Stimulated activated CD8-positive, alpha-beta memory T cell treated with anti-CD3 and anti-CD28 coated beads, Interleukin-7, amount 100 ng/mL, for 48 hours (primary cell): Measurements from ENCODE around the gene ARIH2.

Source experiments
- DNase-seq, 2 donors: peaks; one replicate each; pipeline ENCODE4 v3.0.0-alpha.2; 2020; ENCODE audit warnings: low read depth in 1 of 2; ENCODE audit errors: extremely low read depth in 1 of 2

ARIH2 gene

DNA sequence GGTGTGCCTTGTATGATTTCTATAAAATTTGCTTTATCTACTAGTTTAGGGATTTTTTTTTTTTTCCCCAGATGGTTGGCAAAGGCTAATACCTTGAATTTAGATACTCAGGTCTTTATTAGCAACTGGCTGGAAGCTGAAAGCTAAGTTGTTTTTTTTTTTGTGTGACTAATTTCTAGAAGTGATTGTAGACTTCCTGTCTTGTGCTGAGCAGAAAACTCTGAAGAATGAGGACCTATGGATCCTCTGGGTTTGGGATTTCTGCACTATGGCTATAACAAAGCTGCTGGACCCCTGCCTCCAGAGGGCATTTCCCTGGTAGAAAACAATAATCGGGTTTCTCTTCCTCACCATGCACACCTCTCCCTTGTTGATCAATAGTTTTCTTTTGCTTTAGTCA is 10.0 kb downstream of the ARIH2 start:
- no peak for DNase-seq

DNA sequence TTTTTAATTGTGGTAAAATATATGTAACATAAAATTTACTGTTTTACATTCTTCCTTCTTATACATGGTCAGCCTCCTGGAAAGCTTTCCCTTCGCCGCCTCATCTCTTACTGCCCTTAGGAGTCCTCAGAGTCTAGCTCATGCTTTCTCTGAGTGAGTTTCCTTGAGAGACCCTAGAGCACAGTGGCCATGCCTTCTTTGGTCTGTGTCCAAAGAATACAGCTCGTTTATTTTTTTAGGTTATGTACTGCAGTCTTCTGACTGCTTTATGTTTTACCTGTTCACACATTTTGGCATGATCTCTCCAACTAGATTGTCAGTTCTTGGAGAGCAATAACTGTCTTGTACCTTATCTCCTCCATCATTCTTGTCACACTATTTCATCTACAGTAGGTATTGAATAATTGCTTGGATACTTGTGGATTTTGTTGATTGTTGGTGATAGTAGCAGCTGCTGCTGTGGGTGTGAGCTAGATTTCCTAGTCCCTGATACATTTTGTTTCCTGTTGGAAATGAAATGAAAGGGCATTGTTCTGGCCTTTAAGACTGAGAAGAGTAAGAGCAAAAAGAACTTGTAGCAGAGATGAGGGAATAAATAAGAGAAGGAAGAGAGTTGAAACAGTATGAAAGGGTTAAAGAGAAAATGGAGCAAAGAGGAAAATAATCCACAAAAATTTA is 10.9 kb downstream of the ARIH2 start:
- no peak for DNase-seq

DNA sequence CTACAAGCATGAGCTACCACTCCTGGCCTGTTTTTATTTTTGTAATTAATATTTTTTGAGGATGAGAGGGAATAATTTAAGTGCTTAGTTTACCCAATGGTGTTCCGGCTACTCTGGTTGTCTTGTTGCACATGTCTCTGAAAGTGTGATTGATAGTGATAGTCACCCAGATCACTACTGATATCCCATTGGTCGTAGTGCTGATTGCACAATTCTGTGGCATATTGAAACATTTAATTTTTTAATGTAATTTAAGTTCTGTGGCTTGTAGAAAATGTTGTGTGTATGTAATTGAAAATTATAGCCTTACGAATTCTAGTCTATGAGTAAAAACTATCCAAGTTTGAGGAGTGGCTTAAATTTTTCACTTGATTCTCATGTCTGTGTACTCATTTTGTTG is 11.9 kb downstream of the ARIH2 start:
- DNase-seq = no peak

DNA sequence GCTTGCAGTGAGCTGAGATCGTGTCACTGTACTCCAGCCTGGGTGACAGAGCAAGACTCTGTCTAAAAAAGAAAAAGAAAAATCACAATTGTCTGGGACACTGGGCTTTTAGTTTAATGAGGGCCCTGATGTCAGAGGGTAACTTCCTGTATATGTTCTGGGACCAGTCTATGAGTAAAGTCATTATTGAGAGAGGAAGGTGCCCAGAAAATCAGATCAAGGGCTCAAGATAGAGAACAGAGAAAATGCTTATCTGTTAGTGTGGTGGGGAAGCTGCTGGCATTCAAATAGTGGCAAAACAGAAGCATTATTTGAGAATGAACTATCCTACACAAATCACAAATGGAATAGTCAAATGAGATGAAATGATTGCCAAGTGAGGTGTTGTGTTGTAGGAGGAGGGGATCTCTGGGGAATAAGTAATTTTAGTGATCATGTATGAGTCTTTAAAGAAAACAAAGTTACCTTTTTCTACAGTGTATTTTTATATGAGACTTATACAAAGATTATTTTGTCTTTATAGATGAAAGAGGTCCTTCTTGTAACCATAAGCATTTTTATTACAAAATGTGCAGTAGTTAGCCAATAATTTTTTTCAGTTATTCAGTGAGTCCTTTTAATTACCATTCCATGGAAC is 13.4 kb downstream of the ARIH2 start:
- DNase-seq = no peak

DNA sequence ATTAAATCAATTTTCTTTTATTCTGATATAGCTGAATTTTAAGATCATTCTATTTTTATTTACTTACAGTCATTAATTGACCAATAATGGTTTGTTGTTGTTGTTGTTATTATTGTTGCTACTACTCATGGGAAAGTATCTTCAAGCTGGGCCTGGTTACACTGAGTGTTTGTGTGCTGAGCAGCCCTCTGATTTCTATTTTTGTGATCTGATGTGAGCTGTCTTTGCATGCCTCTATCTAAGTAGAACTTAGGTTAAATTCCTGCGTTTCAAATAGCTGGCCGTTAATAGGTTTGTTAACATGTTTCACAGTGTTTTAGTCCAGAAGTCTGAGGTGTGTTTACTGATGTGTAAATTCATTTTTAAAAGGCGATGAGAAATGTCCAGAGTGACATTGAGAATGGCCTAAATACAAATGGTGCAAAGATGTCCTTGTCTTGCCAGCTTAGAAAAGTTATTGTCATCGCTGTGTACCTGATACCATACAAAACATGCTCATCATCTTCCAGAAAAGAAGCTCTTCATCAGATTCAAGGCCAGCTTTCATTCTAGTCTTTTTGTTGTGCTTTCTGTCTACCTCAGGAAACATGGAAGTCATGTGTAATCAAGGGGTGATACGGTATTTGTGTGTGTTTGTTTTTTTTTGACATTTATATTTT is 15.8 kb downstream of the ARIH2 start:
- DNase-seq = no peak

DNA sequence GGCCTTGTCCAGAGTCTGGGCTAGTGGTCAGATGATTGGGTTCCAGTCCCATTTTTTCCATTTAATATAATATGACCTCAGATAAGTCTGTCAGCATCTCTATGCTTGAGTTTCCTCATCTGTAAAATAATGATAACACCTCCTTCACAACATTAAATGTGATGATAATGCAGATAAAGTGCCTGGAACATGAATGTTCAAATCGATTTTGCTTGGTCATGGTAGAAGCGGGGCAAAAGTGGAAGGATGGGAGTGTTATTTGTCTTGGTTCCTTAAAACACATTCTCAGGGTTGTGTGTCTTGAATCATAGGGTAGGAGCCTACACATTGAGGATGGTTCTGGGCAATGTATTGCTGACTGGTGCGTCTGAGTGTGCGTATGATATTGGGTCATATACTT is 16.9 kb downstream of the ARIH2 start:
- no peak for DNase-seq

DNA sequence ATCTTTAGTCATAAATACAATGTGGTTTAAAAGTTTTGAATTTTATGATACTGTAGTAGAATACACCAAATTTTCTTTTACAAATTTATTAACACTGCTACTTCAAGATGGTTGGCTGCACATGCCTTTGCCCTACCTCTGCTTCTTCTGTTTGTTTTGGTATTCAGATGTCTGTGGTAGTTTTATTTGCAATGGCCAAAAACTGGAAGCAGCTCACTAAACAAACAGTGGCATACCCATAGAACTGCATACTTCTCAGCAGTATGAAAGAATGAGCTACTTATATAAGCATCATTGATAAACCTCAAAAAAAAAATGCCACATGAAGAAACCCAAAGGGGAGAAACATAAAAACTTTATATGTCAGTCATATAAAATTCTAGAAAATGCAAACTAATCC is 19.5 kb downstream of the ARIH2 start:
- DNase-seq = no peak

DNA sequence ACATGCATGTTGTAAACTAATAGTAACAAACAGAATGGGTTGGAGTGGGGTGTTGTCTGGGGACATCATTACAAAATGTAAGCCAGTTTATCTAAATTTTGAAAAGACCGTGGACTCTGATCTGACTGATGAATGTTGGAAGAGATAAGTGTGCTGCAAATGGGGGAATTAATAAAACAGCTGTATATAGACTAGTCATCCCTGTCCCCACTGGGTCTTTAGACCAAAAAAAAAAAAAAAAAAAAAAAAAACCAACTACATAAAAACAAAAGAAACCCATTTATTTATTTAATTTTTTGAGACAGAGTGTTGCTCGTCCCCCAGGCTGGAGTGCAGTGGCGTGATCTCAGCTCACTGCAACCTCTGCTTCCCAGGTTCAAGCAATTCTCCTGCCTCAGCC is 20.0 kb downstream of the ARIH2 start:
- no peak for DNase-seq

DNA sequence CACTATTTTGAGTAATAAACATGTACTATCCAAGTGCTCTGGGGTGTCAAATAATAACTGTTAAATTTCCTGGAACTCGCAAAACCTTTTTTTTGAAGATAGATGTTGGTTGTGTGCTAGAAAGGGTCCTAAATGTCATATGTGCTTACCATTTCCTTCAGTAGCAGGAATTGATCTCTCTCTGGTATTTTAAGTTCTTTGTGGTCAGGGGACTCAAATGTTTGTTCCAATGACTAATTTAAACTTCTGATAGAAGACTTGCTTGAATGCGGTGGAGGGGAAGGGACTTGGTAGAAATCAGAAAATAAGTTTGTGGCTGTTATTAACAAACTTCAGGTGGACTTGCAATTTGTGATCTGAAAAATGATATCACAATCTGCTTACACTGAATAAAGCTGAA is 26.8 kb downstream of the ARIH2 start:
- no peak for DNase-seq

DNA sequence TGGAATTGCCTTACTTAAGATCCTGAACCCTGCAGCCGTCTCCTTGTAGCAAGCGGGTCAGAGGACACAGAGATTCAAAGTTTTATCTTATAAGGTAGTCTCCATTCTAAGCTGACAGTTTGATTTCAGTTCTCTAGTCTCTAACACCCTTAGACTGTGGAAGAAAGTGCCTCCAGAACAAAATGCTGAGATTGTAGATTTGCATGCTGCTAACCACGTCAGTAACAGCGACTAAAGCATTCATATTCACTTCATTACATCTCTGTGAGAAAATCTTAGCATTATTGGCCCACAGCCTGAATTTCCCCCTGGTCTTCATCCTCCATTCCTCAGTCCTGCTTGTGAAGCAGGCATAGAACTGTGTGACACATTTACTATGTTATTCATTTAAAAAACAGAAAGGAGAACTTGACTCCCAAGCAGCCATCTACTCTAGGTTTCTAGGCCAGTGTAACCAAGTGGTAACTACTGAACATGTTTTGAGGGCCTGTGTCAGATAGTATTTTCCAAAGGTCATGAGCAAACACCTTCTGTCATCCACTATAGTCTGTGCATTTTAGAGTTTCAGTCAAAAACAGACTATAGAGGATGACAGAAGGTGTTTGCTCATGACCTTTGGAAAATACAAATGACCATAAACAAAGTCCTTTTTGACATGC is 27.4 kb downstream of the ARIH2 start:
- DNase-seq = no peak

DNA sequence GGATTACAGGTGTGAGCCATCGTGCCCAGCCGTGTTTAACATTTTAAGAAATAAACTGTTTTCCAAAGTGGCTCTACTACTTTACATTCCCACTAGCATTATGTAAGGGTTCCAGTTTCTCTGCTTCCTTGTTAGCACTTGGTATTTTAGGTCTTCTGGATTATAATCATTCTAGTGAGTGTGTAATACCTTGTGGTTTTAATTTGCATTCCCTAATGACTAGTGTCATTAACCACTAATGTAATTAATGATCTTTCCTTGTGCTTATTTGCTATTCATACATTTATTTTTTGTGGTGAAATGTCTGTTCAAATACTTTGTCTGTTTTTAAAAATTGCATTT is 30.7 kb downstream of the ARIH2 start:
- no peak for DNase-seq

DNA sequence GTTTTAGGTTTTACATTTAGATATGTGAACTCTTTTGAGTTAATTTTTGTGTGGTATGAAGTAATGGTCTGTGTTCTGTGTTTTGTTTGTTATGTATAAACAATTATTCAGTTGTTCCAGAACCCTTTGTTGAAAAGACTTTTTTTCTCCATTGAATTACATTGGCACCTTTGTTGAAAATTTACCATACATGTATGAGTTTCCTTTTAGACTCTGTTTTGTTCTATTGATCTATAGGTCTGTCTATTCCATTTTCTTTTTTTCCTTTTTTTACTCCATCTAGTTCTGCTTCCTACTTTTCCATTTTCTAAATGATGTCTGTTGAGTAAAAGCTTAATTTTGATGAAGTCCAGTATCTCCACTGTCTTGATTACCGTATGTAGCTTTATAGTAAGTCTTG is 31.4 kb downstream of the ARIH2 start:
- no peak for DNase-seq

DNA sequence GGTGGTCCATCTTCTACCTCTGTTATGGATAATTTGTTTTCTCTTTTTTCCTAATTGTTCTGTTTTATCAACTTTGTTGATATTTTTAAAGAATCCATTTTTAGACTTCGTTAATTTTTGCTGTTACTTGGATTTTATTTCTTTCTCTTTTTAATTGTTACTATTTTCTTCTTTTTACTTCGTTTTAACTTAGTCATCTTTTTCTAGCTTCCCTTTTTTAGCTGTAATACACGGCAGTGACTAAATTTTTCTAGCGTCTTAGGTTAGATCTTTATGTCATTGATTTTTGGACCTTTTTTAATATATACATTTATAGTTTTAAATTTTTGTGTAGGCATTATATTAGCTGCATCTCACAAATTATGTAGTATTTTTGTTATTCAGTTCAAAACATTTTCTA is 33.1 kb downstream of the ARIH2 start:
- no peak for DNase-seq

DNA sequence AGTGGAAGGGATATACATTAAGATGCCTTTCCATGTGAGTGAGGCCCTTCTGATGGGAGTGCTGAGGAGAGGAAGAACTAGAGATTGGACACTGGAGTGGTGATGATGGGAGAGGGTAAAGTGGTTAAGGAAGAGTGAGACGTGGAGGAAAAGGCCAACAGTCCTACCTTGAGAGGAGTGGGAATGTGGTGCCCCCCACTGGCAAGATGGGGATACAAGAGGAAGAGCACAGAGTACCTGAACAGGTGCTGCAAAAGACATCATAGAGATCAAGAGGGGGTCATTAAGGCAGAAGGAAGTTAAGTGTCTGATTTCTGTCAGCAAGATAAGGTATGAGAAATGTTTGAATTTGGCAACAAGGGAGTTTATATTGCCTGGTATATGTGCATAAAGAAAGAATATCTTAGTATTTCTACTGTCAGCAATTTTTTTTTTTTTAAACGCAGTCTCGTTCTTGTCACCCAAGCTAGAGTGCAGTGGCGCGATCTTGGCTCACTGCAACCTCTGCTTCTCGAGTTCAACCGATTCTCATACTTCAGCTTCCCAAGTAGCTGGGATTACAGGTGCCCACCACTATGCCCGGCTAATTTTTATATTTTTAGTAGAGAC is 34.0 kb downstream of the ARIH2 start:
- DNase-seq = no peak

DNA sequence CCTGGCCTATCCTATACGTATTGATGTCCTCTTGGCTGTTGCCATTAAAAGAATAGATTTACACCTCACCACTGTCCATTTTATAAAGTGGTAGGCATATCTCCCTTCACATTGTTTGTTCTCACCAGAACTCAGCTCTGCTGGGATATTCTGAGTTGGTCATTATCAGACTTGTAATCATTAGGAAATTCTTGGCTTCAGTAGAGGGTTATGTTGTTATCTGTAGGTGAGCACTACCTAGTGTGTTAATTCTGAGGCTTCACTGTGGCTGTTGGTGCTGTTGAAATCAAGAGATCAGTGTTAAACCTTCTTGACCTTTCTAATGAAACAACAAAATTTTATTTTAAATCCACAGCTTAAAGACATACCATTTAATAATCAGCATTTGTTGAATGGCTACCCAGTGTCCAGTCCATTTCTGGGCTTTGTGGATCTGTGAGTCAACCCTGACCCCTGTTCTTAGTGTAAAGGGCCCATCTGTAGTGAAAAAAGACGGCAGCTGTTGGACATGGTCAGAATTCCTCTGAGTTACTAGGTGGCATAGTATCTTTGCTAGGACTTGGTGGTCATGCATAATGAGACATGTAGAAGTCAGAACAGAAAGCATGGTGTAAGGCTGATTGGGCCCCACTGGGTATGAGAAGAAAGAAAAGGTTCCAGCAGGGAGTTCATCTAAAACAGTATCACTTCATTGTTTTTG is 38.5 kb downstream of the ARIH2 start:
- no peak for DNase-seq

DNA sequence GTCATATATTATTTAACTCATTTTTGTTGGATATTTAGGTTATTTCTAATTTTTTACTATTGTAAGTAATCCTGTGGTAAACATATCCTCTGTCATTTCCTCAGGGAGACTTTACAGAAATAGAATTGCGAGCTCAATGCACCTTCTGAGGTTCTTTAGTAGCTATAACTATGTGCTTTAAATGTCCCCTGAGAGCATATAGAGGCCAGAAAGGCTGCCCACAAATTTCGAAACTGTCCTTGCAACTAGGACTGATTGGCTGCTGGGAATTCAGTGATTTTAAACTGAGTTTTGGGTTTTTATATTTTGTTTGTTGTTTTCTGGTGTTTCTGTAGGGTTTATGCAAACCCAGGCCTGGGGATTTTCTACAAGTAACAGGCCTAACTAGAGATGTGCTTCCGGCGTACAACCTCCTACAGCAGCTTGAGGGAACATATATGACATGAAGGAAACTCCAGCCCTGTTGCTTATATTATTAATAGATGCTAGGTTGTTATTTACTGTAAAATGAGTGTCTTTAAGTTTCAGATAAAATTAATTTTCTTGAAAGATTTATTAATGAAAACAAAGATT is 42.3 kb downstream of the ARIH2 start:
- DNase-seq = no peak

DNA sequence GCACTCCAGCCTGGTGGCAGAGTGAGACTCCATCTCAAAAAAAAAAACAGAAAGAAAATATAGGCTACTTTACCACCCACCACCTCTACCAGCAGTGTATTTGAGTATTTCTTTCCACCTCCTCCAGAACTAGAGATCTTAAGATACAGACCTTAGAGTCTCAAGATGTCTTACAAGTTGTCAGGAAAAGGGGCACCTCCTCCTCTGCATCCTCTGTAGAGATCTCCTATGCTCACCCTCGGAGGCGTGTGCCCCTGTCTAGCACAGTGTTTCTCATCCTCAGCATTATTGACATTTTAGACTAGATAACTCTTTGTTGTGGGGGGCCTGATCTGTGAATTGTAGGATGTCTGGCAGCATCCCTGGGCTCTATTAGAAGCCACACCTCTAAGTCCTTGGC is 43.7 kb downstream of the ARIH2 start:
- DNase-seq = no peak

DNA sequence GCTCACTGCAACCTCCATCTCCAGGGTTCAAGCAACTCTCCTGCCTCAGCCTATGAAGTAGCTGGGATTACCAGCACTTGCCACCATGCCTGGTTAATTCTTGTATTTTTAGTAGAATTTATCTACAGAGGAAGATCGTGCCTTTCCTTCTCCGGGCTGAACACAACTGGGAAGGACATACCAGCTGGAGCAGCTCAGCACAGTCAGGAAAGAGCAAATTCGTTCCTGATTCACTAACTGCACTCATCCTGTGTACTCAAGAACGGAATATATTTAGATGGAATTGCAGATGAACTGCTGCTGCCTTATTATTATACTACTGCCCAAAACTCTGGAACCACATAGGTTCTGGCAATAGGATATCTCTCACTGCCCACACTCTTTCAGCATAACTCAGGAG is 44.3 kb downstream of the ARIH2 start:
- DNase-seq = no peak

DNA sequence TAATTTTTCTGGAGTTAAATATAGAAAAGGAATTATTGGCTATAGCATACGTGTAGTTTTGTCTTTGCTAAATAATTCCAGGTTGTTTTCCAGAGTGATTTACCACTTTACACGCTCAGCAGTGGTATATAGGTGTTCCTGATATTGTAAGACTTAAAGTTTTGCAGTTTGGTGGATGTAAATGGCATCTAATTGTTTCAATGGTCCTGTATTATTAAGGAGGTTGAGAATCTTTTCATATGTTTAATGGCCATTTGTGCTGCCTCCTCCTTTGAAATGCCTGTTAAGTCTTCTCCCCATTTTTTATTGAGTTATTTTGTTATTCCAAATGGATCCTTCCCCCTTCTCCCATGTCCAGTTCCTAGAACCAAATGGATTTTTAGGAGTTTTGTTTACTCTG is 44.9 kb downstream of the ARIH2 start:
- no peak for DNase-seq

DNA sequence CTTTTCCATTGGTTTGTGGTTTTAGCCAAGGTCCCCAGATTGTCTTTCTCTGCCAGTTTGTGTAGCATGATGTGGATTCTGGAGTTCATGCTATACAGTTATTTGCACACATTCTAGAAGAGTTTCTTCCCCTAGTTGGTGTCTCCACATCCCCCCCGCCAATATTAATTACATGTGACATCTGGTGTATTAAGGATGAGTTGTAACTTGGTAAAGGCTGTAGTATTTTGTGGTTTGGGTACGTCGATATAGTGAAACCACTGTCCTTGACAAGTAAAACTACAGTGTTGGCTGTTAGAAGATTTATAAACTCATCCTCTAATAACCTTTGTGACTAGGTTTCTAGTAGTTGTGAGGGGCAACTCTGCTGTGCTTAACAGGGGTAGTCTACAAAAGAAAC is 47.7 kb downstream of the ARIH2 start:
- DNase-seq = no peak

DNA sequence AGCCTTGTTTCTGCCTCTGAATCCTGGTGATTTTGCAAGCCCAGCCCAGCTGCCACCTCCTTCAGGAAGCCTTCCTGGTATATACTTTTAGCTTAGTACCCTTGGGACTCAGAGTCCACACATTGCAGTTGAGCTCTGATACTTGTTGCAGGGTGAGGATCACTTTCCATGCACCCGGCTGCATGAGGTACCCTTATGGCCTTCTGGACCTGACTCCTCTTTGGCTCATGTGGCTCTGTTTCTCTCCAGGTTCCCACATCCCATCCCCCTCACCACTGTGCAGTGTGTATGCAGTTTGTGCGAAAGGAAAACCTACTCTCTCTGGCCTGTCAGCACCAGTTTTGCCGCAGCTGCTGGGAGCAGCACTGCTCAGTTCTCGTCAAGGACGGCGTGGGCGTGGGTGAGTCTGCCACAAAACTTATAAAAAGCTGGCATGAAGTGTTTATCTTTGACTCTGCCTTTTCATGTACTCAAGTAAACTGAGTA is 48.3 kb downstream of the ARIH2 start:
- DNase-seq = no peak
